ENCODE data around the gene HIC1.

Gene HIC1

DNA sequence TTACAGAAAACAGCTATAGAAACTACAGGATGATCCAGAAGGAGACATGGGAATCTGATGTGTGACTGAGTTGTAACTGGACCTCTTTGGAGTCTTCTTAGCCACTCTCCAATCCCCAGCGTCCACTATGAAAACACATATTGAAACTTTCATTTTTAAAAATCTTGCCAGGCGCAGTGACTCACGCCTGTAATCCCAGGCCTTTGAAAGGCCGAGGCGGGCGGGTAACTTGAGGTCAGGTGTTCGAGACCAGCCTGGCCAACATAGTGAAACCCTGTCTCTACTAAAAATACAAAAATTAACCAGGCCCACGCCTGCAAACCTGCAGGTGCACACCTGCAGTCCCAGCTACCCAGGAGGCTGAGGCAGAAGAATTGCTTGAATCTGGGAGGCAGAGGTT lies 53.3 kb downstream of the HIC1 start:
- DNase-seq: no peak

DNA sequence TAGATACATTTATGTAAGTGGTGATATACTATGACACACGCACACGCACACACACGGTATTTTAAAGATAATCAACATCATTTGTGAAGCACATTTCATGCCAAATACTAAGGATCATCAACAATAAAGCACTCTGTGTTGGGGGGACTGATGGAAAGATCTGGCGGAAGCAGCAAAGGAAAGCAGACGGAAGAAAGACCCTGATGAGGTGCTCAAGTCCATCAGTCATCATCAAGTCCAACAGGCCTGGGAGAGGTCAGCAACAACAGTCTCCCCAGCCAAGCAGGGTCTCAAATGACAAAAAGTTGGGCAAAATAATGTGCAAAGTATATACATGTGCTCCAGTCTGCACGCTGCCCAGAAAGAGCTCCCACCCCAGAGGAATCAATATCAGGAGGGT lies 55.5 kb downstream of the HIC1 start:
- DNase-seq: no peak

DNA sequence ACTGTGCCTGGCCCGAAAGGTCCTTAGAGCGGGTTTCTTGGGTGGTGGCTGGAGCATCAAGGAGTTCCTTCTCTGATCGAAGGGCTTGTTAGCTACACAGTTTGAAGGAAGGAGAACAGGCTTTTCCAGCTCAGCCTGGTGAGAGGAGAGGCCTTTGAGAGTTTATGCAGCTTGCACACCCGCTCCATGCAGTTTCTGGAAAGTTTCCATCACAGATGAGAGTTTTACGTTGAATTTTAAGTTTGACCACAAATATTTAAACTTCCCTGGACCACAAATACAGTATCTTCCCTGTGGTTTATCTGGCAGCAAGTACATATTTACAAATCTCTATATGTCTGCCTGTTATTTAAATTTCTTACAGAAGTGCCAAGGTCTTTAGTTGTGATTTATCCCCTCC lies 56.8 kb downstream of the HIC1 start:
- DNase-seq: no peak

Measured in NCI-H1092 treated with DMSO at 0.1 percent for 48 hours (cell line).